HepG2 (cell line): Measurements from ENCODE around the gene MAT2A. TPM values are rescaled to one million over a fixed set of nuclear protein-coding genes. Genes with fewer than 3 reads are reported as not detected.

Experiments
- ARNT2 ChIP-seq: sonication (generic); formaldehyde crosslinking; IDR thresholded peaks from 2 replicates; pipeline ENCODE4 v1.8.0; 2022; ENCODE audit warnings: mild to moderate bottlenecking, low read depth, missing genetic modification reagents, moderate library complexity
- KAT7 ChIP-seq: IDR thresholded peaks from 2 replicates; pipeline ENCODE4 v1.6.1; 2018; ENCODE audit warnings: borderline replicate concordance, missing compliant biosample characterization
- ONECUT2 ChIP-seq: sonication (generic); formaldehyde crosslinking; IDR thresholded peaks from 2 replicates; pipeline ENCODE4 v1.4.0; 2020; ENCODE audit warnings: missing genetic modification reagents
- SAFB2 ChIP-seq: sonication (generic); formaldehyde crosslinking; IDR thresholded peaks from 2 replicates; pipeline ENCODE4 v1.5.1; 2020; ENCODE audit warnings: missing genetic modification reagents, low read depth, mild to moderate bottlenecking, borderline replicate concordance
- SAP130 ChIP-seq: IDR thresholded peaks from 2 replicates; pipeline ENCODE4 v1.6.1; 2016; ENCODE audit warnings: low read depth
- ZNF207 ChIP-seq: fragments of 450-650 bp; IDR thresholded peaks from 2 replicates; pipeline ENCODE4 v1.6.1; 2016; ENCODE audit warnings: antibody characterized with exemption, borderline replicate concordance
- ZNF441 ChIP-seq: sonication (generic); formaldehyde crosslinking; IDR thresholded peaks from 2 replicates; pipeline ENCODE4 v1.7.0; 2021; ENCODE audit warnings: missing genetic modification reagents, borderline replicate concordance
- ZNF674 ChIP-seq: sonication (generic); formaldehyde crosslinking; IDR thresholded peaks from 2 replicates; pipeline ENCODE4 v1.5.0; 2020; ENCODE audit warnings: low read depth, mild to moderate bottlenecking, missing genetic modification reagents
- polyA plus RNA-seq, 8 experiments: library from polyadenylated mRNA; depleted of rRNA in 3 of 8; stranded (reverse) in 7 of 8; unstranded in 1 of 8; fragments of >200 nt; fragmentation: Illumina TruSeq in 4 of 8; extraction: Trizol in 4 of 8; gene quantifications; 2 replicates each; pipeline versions ENCODE4 v1.2.1 to v1.2.3, GENCODE V29; 2011 to 2016; ENCODE audit warnings: low read depth in 4 of 8, missing spikeins in 1 of 8, mixed read lengths in 1 of 8; ENCODE audit not compliant: insufficient read depth in 1 of 8
- total RNA-seq, 5 experiments: library from RNA; depleted of rRNA; stranded (reverse); fragments of >200 nt; fragmentation: Illumina TruSeq; extraction: Trizol; gene quantifications; 2 replicates each; pipeline ENCODE4 v1.2.3, GENCODE V29; 2016; ENCODE audit warnings: low read depth in 1 of 5
- TF ChIP-seq, protein P1 (sequence below): sonication (generic); formaldehyde crosslinking; IDR thresholded peaks from 2 replicates; pipeline ENCODE4 v1.4.0; 2020; ENCODE audit warnings: missing genetic modification reagents, borderline replicate concordance
- TF ChIP-seq, protein P2 (sequence below): sonication (generic); formaldehyde crosslinking; IDR thresholded peaks from 2 replicates; pipeline ENCODE4 v1.8.1; 2023; ENCODE audit warnings: missing genetic modification reagents, inconsistent platforms, borderline replicate concordance
- TF ChIP-seq, protein P3 (sequence below): sonication (generic); formaldehyde crosslinking; IDR thresholded peaks from 2 replicates; pipeline ENCODE4 v1.4.0; 2020; ENCODE audit warnings: missing genetic modification reagents
- TF ChIP-seq, protein P4 (sequence below): sonication (generic); formaldehyde crosslinking; IDR thresholded peaks from 2 replicates; pipeline ENCODE4 v1.4.0; 2020; ENCODE audit warnings: low read depth, missing genetic modification reagents
- TF ChIP-seq, protein P5 (sequence below): sonication (generic); formaldehyde crosslinking; IDR thresholded peaks from 2 replicates; pipeline ENCODE4 v1.4.0; 2020; ENCODE audit warnings: missing genetic modification reagents

Gene MAT2A
- total and polyA plus RNA-seq, 2 of the 13 experiments (the other 11 are each of a cell fraction or from before 2014, with no cell fraction given), result 155 to 331 TPM

DNA sequence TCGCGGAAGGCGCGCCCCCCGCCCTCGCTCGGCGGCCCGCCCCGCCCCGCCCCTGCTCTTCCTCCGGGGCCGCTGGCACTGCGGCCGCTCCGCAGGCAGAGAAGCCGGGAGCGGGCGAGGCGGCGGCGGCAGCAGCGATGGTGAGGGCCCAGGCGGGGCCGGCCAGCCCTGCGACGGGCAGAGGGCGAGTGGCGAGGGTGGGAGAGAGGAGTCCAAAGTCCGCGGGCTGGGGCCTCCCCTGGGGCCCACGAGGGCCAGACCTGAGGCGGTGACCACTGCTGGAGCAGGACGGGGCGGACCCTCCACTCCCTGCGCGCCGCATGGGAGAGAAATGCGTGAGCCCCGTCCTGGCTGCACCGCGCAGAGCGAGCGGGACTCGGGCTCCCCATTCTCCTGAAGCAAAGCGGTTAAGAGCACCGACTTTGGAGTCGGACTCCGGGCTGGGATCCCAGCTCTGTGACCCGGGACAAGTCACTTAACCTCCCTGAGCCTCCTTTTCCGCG is 45.4 kb downstream of the MAT2A start, which contains the start of gene VAMP5 (continued):
- TF ChIP-seq, protein P1, sequence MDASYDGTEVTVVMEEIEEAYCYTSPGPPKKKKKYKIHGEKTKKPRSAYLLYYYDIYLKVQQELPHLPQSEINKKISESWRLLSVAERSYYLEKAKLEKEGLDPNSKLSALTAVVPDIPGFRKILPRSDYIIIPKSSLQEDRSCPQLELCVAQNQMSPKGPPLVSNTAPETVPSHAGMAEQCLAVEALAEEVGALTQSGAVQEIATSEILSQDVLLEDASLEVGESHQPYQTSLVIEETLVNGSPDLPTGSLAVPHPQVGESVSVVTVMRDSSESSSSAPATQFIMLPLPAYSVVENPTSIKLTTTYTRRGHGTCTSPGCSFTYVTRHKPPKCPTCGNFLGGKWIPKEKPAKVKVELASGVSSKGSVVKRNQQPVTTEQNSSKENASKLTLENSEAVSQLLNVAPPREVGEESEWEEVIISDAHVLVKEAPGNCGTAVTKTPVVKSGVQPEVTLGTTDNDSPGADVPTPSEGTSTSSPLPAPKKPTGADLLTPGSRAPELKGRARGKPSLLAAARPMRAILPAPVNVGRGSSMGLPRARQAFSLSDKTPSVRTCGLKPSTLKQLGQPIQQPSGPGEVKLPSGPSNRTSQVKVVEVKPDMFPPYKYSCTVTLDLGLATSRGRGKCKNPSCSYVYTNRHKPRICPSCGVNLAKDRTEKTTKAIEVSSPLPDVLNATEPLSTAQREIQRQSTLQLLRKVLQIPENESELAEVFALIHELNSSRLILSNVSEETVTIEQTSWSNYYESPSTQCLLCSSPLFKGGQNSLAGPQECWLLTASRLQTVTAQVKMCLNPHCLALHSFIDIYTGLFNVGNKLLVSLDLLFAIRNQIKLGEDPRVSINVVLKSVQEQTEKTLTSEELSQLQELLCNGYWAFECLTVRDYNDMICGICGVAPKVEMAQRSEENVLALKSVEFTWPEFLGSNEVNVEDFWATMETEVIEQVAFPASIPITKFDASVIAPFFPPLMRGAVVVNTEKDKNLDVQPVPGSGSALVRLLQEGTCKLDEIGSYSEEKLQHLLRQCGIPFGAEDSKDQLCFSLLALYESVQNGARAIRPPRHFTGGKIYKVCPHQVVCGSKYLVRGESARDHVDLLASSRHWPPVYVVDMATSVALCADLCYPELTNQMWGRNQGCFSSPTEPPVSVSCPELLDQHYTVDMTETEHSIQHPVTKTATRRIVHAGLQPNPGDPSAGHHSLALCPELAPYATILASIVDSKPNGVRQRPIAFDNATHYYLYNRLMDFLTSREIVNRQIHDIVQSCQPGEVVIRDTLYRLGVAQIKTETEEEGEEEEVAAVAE (CRISPR knock-in tag), result no peak; the same call in 1 of the 2 replicates
- TF ChIP-seq, protein P2, sequence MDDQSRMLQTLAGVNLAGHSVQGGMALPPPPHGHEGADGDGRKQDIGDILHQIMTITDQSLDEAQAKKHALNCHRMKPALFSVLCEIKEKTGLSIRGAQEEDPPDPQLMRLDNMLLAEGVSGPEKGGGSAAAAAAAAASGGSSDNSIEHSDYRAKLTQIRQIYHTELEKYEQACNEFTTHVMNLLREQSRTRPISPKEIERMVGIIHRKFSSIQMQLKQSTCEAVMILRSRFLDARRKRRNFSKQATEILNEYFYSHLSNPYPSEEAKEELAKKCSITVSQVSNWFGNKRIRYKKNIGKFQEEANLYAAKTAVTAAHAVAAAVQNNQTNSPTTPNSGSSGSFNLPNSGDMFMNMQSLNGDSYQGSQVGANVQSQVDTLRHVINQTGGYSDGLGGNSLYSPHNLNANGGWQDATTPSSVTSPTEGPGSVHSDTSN (CRISPR knock-in tag), result peak; percentile 62; the same call in 1 of the 2 replicates
- peak; percentile 88; the same call in 1 of the 2 replicates for TF ChIP-seq ZNF441 (CRISPR knock-in tag)
- TF ChIP-seq, protein P3, sequence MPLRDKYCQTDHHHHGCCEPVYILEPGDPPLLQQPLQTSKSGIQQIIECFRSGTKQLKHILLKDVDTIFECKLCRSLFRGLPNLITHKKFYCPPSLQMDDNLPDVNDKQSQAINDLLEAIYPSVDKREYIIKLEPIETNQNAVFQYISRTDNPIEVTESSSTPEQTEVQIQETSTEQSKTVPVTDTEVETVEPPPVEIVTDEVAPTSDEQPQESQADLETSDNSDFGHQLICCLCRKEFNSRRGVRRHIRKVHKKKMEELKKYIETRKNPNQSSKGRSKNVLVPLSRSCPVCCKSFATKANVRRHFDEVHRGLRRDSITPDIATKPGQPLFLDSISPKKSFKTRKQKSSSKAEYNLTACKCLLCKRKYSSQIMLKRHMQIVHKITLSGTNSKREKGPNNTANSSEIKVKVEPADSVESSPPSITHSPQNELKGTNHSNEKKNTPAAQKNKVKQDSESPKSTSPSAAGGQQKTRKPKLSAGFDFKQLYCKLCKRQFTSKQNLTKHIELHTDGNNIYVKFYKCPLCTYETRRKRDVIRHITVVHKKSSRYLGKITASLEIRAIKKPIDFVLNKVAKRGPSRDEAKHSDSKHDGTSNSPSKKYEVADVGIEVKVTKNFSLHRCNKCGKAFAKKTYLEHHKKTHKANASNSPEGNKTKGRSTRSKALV (CRISPR knock-in tag), result peak; percentile 92; the same call in 1 of the 2 replicates
- TF ChIP-seq, protein P4, sequence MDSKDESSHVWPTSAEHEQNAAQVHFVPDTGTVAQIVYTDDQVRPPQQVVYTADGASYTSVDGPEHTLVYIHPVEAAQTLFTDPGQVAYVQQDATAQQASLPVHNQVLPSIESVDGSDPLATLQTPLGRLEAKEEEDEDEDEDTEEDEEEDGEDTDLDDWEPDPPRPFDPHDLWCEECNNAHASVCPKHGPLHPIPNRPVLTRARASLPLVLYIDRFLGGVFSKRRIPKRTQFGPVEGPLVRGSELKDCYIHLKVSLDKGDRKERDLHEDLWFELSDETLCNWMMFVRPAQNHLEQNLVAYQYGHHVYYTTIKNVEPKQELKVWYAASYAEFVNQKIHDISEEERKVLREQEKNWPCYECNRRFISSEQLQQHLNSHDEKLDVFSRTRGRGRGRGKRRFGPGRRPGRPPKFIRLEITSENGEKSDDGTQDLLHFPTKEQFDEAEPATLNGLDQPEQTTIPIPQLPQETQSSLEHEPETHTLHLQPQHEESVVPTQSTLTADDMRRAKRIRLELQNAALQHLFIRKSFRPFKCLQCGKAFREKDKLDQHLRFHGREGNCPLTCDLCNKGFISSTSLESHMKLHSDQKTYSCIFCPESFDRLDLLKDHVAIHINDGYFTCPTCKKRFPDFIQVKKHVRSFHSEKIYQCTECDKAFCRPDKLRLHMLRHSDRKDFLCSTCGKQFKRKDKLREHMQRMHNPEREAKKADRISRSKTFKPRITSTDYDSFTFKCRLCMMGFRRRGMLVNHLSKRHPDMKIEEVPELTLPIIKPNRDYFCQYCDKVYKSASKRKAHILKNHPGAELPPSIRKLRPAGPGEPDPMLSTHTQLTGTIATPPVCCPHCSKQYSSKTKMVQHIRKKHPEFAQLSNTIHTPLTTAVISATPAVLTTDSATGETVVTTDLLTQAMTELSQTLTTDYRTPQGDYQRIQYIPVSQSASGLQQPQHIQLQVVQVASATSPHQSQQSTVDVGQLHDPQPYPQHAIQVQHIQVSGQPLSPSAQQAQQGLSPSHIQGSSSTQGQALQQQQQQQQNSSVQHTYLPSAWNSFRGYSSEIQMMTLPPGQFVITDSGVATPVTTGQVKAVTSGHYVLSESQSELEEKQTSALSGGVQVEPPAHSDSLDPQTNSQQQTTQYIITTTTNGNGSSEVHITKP (CRISPR knock-in tag), result no peak
- TF ChIP-seq ZNF674 (CRISPR knock-in tag), result no peak
- peak; percentile 84 for TF ChIP-seq ARNT2 (CRISPR knock-in tag)
- TF ChIP-seq ZNF207, result no peak
- no peak for TF ChIP-seq ONECUT2 (CRISPR knock-in tag)
- TF ChIP-seq SAFB2 (CRISPR knock-in tag), result peak; percentile 83; the same call in 1 of the 2 replicates
- TF ChIP-seq SAP130, result no peak; the same call in 1 of the 2 replicates
- TF ChIP-seq, protein P5, sequence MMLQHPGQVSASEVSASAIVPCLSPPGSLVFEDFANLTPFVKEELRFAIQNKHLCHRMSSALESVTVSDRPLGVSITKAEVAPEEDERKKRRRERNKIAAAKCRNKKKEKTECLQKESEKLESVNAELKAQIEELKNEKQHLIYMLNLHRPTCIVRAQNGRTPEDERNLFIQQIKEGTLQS (CRISPR knock-in tag), result peak; percentile 64
- TF ChIP-seq KAT7 (CRISPR knock-in tag), result peak; percentile 99
